ENCODE results near the gene UQCRH. TPM values are rescaled to one million over a fixed set of nuclear protein-coding genes. Genes with fewer than 3 reads are reported as not detected.
"Not testable (repeated sequence)": the region's sequence is repeated elsewhere in the genome, so short reads cannot be mapped to it uniquely, and the experiment has no call there.

The UQCRH gene
- total RNA-seq, 1 donor from 2014 or later: 167 TPM

- peaks cover 9% of the 10 kb centered on the region for H3K36me3 Mint-ChIP-seq (ENCODE audit: low read depth)
- no peak overlapping the region for H3K4me3 Mint-ChIP-seq (ENCODE audit: unreplicated experiment)
- H3K27me3 Mint-ChIP-seq (ENCODE audit: low read depth): no peaks in the 10 kb centered on the region
- H3K27ac Mint-ChIP-seq (ENCODE audit: unreplicated experiment): no peak overlapping the region
- no peak for DNase-seq (ENCODE audit: low spot score)
- no peaks in the 10 kb centered on the region for H3K9me3 Mint-ChIP-seq (ENCODE audit: low read depth)
- TF ChIP-seq CTCF (IDR thresholded peaks at IDR 0.05): no peak
- peaks cover 33% of the 10 kb centered on the region for H3K4me1 Mint-ChIP-seq (ENCODE audit: low read depth)
Measured at GRCh38 chr1:46306159-46306530, 2.6 kb downstream of the UQCRH start.

GRCh38 chr1:46309401-46310159, 6.1 kb downstream of the UQCRH start:
- Mint-ChIP-seq H3K36me3 (ENCODE audit: low read depth) (peaks cover 16% of the 10 kb centered on the region), H3K9me3 (ENCODE audit: low read depth) (no peaks in the 10 kb centered on the region), H3K27me3 (ENCODE audit: low read depth) (no peaks in the 10 kb centered on the region), H3K27ac (ENCODE audit: unreplicated experiment) (no peak overlapping the region), H3K4me3 (ENCODE audit: unreplicated experiment) (no peak overlapping the region), H3K4me1 (ENCODE audit: low read depth) (peaks cover 24% of the 10 kb centered on the region)
- DNase-seq (ENCODE audit: low spot score): no peak
- TF ChIP-seq CTCF (IDR thresholded peaks at IDR 0.05): no peak

- no peaks in the 10 kb centered on the region for H3K9me3 Mint-ChIP-seq (ENCODE audit: low read depth)
- H3K27ac Mint-ChIP-seq (ENCODE audit: unreplicated experiment): no peak overlapping the region
- no peak for DNase-seq (ENCODE audit: low spot score)
- H3K36me3 Mint-ChIP-seq (ENCODE audit: low read depth): peaks cover 19% of the 10 kb centered on the region
- no peak overlapping the region for H3K4me3 Mint-ChIP-seq (ENCODE audit: unreplicated experiment)
- peaks cover 20% of the 10 kb centered on the region for H3K4me1 Mint-ChIP-seq (ENCODE audit: low read depth)
- no peak for TF ChIP-seq CTCF (IDR thresholded peaks at IDR 0.05)
- H3K27me3 Mint-ChIP-seq (ENCODE audit: low read depth): no peaks in the 10 kb centered on the region
Measured at GRCh38 chr1:46310321-46310720, 6.8 kb downstream of the UQCRH start.

GRCh38 chr1:46315669-46316403, 12.3 kb downstream of the UQCRH start:
- Mint-ChIP-seq H3K9me3 (ENCODE audit: low read depth) (no peaks in the 10 kb centered on the region), H3K36me3 (ENCODE audit: low read depth) (peaks cover 19% of the 10 kb centered on the region), H3K27ac (ENCODE audit: unreplicated experiment) (peak overlapping the region; percentile 34), H3K4me3 (ENCODE audit: unreplicated experiment) (no peak overlapping the region), H3K4me1 (ENCODE audit: low read depth) (peaks cover 12% of the 10 kb centered on the region), H3K27me3 (ENCODE audit: low read depth) (no peaks in the 10 kb centered on the region)
- no peak for TF ChIP-seq CTCF (IDR thresholded peaks at IDR 0.05)
- no peak for DNase-seq (ENCODE audit: low spot score)

GRCh38 chr1:46317323-46317722, 13.8 kb downstream of the UQCRH start:
- H3K36me3 Mint-ChIP-seq (ENCODE audit: low read depth): peaks cover 15% of the 10 kb centered on the region
- DNase-seq (ENCODE audit: low spot score): peak; percentile 38
- no peaks in the 10 kb centered on the region for H3K27me3 Mint-ChIP-seq (ENCODE audit: low read depth)
- H3K4me1 Mint-ChIP-seq (ENCODE audit: low read depth): peaks cover 12% of the 10 kb centered on the region
- H3K27ac Mint-ChIP-seq (ENCODE audit: unreplicated experiment): no peak overlapping the region
- no peak for TF ChIP-seq CTCF (IDR thresholded peaks at IDR 0.05)
- no peak overlapping the region for H3K4me3 Mint-ChIP-seq (ENCODE audit: unreplicated experiment)
- H3K9me3 Mint-ChIP-seq (ENCODE audit: low read depth): no peaks in the 10 kb centered on the region

GRCh38 chr1:46319301-46319700, 15.8 kb downstream of the UQCRH start:
- H3K9me3 Mint-ChIP-seq (ENCODE audit: low read depth); H3K4me3 Mint-ChIP-seq (ENCODE audit: unreplicated experiment); H3K27me3 Mint-ChIP-seq (ENCODE audit: low read depth); H3K36me3 Mint-ChIP-seq (ENCODE audit: low read depth); H3K27ac Mint-ChIP-seq (ENCODE audit: unreplicated experiment); DNase-seq (ENCODE audit: low spot score): not testable (repeated sequence)
- H3K4me1 Mint-ChIP-seq (ENCODE audit: low read depth): peaks cover 12% of the 10 kb centered on the region

- DNase-seq (ENCODE audit: low spot score); H3K4me3 Mint-ChIP-seq (ENCODE audit: unreplicated experiment); H3K27ac Mint-ChIP-seq (ENCODE audit: unreplicated experiment); H3K27me3 Mint-ChIP-seq (ENCODE audit: low read depth); H3K4me1 Mint-ChIP-seq (ENCODE audit: low read depth); H3K36me3 Mint-ChIP-seq (ENCODE audit: low read depth); H3K9me3 Mint-ChIP-seq (ENCODE audit: low read depth): not testable (repeated sequence)
Measured at GRCh38 chr1:46319960-46320914, 16.7 kb downstream of the UQCRH start.

Measured in chondrocyte (in vitro differentiated cells).